GM18520 (cell line): Measurements from ENCODE around the gene SLC66A3.

ENCODE experiments used
- ATAC-seq: cut with Tn5 transposase; IDR thresholded peaks from one replicate; pipeline ENCODE4 v1.9.1; 2021; ENCODE audit not compliant: unreplicated experiment

The SLC66A3 gene

DNA sequence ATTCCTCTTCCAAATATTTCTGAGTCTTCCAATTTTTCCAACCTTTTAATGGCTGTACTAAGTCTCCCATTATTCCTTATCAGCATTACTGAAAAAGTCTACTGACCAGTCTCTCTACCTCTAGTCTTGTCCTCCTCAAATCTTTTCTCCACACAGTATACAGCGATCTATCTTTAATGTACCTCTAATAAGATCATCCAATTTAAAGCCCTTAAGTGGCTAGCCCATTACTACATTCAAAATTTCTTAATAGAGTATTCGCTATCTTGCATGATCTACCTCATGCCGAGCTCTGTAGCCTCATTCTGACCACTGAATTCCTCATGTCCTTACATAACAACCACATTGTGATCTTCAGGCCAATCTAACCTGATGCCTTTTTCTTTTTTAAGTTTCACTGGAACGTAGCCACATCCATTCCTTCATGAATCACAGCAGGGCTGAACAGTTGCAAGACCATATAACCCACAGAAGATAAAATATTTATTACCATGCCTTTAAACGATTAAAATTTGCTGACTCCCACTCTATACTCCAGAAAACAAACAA is 57.9 kb downstream of the SLC66A3 start:
- ATAC-seq: no peak

DNA sequence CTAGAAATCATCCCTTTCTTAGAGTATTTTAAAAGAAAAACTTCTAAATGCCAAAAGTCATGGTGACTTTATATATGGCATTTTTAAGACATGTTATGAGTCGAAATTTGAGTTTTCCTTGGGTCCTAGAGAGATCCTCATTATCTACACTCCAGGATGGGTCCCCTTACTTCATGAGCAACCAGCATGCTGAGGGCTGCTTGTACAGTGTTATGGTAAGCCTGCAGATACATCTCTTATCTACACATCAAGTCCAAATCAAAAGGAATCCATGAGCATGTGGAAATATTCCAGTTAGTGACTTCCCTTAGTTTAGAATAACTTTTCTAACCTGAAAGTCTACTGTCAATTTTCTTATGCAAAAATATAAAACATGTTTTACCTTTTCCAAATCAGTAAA is 58.7 kb downstream of the SLC66A3 start:
- ATAC-seq: no peak

DNA sequence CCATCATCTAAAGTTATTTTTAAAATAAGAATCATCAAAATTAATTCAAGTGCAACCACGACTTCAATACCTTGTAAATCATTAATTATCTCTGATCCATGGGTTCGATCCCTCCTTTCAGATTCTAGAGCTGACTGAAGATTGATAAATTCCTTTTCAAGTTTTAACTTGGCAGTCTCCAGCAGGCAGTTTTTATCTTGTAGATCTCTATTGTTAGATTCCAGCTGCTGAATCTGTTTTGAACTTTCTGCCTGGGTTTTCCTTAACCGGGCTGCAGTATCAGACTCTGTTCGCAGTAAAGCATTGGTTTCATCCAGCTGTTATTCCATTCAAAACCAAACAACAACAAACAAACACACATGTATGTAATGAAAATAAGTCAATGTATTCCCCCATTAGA is 59.5 kb downstream of the SLC66A3 start:
- no peak for ATAC-seq

DNA sequence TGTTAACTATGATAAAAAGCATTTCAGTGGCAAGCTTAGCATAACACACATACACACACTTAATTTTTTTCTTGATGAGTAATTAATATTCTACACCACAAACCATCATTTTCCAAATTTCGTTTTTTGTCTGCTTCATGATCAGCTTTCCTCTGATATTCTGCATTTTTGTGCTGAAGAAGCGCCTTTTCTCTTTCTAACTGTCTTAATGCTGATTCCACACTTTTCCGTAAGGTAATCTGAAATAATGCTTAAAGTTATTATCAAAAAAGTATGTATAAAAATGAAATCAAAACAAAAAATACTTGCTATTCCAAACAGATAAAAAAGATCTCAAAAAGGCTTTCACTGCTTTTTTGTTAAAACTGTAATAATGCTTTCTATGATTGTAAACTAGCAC is 60.1 kb downstream of the SLC66A3 start:
- ATAC-seq: no peak

DNA sequence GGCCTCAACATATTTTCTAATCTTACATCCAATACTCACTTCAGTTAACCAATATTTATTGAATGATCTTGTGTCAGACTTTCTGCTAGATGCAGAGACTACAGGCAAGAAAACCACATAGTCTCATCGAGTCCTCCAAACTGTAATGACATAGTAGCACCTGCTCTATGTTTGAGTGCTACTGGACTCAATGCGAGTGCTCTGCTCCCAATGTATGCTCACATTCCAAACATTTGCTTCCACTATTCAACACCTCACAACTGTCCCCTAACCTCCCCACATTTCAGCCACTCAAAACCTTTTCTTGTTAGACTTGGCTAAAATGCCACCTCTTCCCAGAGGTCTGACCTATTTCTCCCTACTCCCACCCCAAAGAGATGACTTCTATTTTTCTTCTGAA is 65.2 kb downstream of the SLC66A3 start:
- no peak for ATAC-seq

DNA sequence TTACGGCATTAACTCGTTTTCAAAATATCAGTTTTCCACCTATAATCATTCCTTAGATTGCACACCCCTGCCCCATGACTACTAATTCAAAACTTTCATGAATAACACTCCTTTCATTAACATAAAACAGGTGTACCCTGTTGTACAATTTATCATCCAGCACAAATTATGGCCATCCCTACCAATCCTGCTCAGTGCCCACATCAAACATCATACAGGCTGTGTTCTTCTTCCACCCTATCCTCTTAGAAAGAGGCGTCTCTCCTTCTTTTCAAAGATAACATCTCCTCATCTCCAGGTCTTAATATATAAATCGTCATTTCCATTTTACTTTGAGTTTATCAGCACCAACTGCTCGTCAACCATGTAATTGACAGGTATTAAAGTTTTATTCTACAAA is 67.6 kb downstream of the SLC66A3 start:
- no peak for ATAC-seq

DNA sequence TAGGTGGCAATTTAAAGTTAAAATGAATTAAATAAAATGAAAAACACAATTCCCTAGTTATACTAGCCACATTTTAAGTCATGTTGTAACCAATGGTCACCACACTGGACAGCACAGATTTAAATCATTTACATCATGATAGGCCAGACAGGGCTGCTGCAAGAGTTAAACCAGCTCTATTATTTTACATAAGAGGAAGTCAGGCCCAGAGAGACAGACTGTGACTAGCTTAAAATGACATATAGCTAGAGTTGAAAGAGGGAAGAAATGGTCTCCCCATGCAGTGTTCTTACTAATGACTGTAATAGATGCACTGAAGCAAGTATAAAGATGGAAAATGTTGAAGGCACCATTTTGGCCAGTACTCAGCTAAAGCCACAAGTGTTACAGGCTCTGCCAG is 69.6 kb downstream of the SLC66A3 start:
- ATAC-seq: no peak

DNA sequence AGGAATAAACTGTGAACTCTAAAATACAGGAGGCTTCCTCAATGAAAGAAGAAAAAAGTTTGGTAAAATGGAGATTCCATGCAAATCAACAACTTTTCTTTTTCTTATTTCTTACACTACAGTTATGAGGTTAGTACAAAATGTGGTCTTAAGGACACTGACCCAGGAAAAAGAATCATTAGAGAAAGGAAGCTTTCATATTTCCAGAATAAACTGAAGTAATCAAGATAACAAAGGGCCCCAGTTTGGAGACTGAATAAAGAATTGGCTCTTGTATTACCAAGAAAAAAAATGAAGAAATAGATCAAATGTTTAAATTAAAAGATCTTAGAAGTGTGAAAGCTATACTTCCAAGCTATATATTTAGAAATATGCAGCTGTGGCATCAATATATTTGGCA is 72.3 kb downstream of the SLC66A3 start:
- no peak for ATAC-seq
